ENCODE data around the gene BPIFB2.
"Not testable (repeated sequence)": the region's sequence is repeated elsewhere in the genome, so short reads cannot be mapped to it uniquely, and the experiment has no call there.

The BPIFB2 gene

DNA sequence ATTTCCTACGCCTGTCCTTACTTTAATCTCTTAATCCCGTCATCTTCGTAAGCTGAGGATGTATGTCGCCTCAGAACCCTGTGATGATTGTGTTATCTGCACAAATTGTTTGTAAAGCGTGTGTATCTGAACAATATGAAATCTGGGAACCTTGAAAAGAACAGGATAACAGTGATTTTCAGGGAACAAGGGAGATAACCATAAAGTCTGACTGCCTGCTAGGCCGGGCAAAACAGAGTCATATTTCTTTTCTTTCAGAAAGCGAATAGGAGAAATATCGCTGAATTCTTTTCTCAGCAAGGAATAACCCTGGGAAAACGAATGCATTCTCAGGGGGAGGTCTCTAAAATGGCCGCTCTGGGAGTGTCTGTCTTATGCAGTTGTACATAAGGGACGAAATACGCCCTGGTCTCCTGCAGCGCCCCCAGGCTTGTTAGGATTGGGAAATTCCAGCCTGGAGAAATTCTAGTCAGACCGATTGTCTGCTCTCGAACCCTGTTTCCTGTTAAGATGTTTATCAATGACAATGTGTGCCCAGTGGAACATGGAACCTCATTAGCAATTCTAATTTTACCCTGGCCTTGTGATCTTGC lies 37.7 kb downstream of the BPIFB2 start:
- DNase-seq = not testable (repeated sequence)

- DNase-seq = no peak
These were observed 38.9 kb downstream of the BPIFB2 start for GRCh38 chr20:33046412-33046811.

GRCh38 chr20:33051333-33051732 lies 43.8 kb downstream of the BPIFB2 start:
- no peak for DNase-seq

DNA sequence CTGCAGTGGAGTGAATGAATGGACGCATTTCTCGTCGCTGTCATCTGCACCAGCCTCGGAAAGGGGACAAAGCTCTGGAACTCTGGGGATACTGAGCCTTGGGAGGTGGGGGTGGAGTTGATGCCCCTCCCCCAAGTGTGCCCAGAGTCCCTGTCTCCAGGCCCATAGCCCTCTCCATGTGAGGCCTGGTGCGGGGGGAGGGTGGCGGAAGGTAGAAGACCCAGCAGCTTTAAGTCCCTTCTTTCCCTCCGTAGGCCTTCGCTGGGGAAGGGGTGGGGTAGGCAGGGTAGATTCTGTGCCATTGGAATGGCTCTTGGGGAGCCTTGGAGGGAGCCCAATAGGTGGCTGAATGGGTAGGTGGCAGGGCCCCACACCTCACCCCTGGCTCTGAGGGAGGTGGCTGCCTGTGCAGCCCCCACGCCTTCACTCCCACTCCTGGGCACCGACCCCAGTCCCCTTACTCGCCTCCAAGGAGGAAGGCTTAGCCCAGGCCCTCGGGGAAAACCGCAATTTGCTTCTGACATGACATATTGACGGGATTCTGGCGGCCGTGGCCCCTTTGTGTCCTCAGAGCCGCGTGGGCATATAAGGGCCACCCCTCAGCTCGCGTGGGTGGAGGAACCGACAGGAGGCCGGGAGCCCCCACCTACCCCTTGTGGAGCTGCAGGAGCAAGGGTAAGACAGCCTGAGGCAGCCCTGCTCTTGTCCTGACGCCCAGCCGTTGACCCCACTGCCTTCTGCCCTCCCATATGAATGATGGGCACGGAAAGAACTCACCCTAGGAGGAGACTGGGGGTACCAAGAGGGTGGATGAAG lies 46.0 kb downstream of the BPIFB2 start, which contains the start of gene BPIFB3:
TSS of gene BPIFB3 (plus strand) at position 613 of the 816 bp plus-strand sequence. CDS start 1,533 bp downstream, outside the sequence.
- no peak for DNase-seq

DNA sequence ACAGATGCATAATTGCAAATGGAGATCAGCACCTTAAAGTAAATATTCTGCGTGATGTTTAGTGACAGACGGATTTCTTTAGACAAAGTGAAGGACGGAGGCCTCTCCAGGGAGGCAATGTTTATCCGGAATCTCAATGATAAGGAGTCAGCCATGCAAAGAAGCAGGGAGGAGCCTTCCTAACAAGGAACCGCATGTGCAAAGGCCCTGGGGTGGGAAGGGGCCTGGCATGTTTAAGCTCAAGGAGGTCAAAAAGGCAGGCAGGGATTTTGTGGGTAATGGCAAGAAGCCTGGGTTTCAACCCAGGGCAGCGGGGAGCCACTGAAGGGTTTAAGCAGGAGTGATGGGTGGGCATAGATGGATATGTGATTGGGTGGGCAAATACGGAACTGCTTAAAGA lies 46.9 kb downstream of the BPIFB2 start:
- no peak for DNase-seq

- no peak for DNase-seq
These were observed 47.3 kb downstream of the BPIFB2 start for GRCh38 chr20:33054791-33055190.

DNA sequence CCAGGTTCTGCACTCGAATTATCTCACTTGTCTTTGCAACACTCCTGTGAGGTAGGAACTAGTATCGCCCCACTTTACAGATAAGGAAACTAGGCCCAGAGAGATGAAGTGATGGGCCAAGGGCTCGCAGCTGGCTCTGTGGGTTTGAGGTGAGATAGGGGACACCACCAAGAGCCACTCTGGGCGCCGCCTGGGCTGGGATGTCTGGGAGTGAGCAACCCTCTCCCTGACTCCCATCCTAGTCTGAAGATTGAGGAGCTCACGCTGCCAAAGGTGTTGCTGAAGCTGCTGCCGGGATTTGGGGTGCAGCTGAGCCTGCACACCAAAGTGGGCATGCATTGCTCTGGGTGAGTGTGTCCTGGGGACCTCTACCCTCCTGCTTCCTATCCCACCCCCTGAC lies 51.6 kb downstream of the BPIFB2 start:
- DNase-seq = no peak

GRCh38 chr20:33059741-33060390 lies 52.4 kb downstream of the BPIFB2 start:
- no peak for DNase-seq

DNA sequence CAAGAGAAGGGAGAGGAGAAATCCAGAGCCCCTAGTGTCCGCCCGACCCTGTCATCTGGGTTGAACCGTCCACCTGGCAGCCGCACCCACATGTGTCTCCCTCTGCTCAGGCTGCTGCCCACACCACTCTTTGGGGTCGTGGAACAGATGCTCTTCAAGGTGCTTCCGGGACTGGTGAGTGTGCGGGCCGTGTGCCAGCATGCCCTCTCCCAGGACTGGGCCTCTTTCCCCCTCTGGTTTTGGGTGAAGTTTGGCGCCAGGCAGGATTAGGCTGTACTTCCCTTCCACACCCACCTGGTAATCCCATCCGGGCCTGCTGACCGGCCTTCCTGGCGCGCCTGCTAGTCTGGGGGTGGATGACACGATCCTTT lies 54.1 kb downstream of the BPIFB2 start:
- no peak for DNase-seq

DNA sequence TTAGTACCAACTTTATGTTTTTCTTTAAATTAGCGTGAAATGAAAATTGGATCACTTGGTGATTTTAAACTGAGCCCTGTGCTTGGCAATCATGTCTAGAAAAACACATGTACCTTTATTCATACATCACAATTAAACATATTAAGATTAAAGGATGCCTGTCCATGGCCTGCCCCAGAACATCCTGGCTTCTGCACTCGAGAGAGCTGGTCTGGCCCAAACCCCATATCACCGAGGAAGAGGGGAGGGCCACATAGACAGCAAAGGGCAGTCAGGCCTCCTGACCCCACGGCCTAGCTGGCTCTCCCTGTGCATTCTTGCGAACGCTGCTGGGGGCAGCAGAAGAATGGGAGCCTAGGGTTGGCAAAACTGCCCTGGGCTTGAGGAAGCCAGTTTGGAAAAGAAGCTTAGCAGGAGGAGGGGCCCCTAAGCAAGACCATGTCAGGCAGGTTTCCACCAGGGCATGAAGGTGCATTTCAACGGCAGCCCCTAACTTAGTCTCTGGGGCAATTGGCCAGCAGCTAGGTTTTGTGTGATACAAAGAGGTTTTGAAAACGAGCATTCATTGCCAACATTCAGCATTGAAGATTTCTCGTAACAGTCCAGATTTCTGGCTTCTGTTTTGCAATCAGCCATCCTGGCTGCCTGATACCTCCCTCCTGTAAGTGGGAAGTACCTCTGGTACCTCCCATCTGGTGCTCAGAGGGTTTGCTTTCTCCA lies 54.8 kb downstream of the BPIFB2 start:
- no peak for DNase-seq

DNA sequence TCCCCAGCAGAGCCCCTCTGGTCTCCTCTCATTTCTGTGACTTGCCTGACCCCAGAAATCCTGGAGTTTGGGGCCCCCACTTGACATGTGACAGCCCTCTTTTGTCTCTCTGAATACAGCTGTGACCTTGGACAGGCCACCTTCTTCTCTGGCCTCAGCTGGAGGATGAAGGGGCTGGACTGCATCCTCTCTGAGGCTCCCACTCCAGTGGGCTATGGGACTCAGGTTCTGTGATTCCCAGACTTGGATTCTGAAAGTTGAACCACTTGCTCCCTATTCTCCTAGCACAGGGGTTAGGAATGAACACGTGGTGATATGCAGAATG lies 55.3 kb downstream of the BPIFB2 start:
- no peak for DNase-seq

- no peak for DNase-seq
These were observed 55.8 kb downstream of the BPIFB2 start for GRCh38 chr20:33063271-33063670.

DNA sequence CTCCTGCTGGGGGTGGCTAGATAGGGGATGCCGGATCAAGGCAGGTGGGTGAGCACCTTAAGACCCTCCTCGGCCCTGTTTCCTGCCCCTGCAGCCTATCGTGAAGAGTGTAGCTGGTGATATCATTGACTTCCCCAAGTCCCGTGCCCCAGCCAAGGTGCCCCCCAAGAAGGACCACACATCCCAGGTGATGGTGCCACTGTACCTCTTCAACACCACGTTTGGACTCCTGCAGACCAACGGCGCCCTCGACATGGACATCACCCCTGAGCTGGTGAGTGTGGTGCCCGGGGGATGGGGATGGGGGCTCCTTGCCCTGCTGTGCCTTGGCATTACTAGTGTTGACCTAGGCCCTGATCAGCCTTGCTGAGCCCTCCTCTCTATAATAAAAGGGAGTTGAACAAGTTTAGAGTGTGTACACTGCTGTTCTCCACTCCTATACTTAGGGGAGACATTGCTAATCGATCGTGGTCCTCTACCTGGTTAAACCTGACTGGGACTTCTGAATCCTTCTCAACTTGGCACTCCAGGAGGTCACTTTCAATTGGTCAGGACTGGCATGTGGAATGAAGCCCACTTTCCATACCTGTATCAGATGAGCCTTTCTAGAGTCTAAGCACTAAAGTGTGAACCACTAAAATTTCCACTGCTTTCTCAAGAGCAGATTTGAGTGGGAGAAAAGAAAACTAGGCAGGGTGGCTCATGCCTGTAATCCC lies 57.2 kb downstream of the BPIFB2 start:
- DNase-seq = no peak

GRCh38 chr20:33065785-33066184 lies 58.3 kb downstream of the BPIFB2 start:
- no peak for DNase-seq

DNA sequence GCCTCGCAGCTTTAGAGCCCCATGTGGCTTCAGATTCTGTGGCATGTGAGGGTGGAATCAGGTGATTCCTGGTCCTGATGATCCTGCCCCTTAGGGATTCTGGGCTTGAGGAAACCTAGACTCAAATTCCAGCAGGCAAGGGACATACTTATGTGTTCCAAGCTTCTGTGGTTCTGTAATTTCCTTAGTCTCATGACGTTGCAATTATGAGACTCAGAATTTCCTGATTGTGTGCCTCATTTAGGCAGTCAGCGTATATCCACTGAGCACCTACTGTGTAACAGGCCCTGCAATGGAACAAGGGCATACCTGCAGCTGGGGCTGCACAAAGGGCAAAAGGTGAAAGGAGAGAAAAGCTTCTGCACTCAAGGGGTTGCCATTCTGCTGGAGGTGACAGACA lies 60.3 kb downstream of the BPIFB2 start:
- DNase-seq = no peak

GRCh38 chr20:33068251-33068939 lies 60.9 kb downstream of the BPIFB2 start:
- no peak for DNase-seq

- no peak for DNase-seq
These were observed 62.2 kb downstream of the BPIFB2 start for GRCh38 chr20:33069673-33070072.

GRCh38 chr20:33070111-33071053 lies 62.9 kb downstream of the BPIFB2 start:
- no peak for DNase-seq

GRCh38 chr20:33071198-33071597 lies 63.7 kb downstream of the BPIFB2 start:
- no peak for DNase-seq

- DNase-seq = no peak
These were observed 64.9 kb downstream of the BPIFB2 start for GRCh38 chr20:33072362-33072761.

GRCh38 chr20:33072813-33073212 lies 65.3 kb downstream of the BPIFB2 start:
- no peak for DNase-seq
